Esophagus muscularis mucosa (tissue), 3 donors: ENCODE data around the gene HNRNPH1.

Experiments used
- POLR2AphosphoS5 ChIP-seq, 2 donors: sonication (generic); formaldehyde crosslinking; IDR thresholded peaks; one replicate each; pipeline ENCODE4 v1.6.1; 2017; ENCODE audit warnings: antibody characterized with exemption in 2 of 2
- TF ChIP-seq, protein P1 (sequence below), 3 experiments: fragments of 200-600 bp in 2 of 3; fragments of 450-650 bp in 1 of 3; sonication (generic) in 2 of 3; IDR thresholded peaks; one replicate each; pipeline ENCODE4 v1.5.1; 2017 to 2019; ENCODE audit warnings: antibody characterized with exemption in 3 of 3, mild to moderate bottlenecking in 2 of 3, moderate library complexity in 1 of 3

DNA sequence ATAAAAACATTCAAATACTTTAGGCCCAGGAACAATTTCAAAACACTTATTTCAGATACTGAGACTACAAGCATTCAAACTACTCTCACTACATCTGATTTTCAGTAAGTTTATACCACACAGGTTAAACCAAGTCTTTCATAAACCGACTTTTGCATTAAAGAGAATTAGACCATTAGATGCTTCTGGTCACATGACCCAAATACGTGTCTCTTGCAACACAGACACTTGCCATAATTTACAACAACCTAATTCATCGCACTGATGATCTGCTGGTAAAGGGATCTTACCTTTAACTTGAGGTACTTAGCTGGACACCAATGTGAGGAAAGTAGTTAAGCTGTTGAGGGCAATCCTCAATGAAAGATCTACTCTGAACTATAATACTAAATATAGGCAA, 3.2 kb downstream of the HNRNPH1 start:
- TF ChIP-seq, protein P1, sequence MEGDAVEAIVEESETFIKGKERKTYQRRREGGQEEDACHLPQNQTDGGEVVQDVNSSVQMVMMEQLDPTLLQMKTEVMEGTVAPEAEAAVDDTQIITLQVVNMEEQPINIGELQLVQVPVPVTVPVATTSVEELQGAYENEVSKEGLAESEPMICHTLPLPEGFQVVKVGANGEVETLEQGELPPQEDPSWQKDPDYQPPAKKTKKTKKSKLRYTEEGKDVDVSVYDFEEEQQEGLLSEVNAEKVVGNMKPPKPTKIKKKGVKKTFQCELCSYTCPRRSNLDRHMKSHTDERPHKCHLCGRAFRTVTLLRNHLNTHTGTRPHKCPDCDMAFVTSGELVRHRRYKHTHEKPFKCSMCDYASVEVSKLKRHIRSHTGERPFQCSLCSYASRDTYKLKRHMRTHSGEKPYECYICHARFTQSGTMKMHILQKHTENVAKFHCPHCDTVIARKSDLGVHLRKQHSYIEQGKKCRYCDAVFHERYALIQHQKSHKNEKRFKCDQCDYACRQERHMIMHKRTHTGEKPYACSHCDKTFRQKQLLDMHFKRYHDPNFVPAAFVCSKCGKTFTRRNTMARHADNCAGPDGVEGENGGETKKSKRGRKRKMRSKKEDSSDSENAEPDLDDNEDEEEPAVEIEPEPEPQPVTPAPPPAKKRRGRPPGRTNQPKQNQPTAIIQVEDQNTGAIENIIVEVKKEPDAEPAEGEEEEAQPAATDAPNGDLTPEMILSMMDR (IDR thresholded peaks at IDR 0.05): no peak
- no peak for TF ChIP-seq POLR2AphosphoS5 (IDR thresholded peaks at IDR 0.05)
